ENCODE measurements around the gene DCHS1.

GRCh38 chr11:6588018-6588417 is 67.6 kb downstream of the DCHS1 start:
- TF ChIP-seq POLR2A (IDR thresholded peaks at IDR 0.05) (no peak), POLR2AphosphoS5 (IDR thresholded peaks at IDR 0.05) (no peak)
- TF ChIP-seq, protein P1, sequence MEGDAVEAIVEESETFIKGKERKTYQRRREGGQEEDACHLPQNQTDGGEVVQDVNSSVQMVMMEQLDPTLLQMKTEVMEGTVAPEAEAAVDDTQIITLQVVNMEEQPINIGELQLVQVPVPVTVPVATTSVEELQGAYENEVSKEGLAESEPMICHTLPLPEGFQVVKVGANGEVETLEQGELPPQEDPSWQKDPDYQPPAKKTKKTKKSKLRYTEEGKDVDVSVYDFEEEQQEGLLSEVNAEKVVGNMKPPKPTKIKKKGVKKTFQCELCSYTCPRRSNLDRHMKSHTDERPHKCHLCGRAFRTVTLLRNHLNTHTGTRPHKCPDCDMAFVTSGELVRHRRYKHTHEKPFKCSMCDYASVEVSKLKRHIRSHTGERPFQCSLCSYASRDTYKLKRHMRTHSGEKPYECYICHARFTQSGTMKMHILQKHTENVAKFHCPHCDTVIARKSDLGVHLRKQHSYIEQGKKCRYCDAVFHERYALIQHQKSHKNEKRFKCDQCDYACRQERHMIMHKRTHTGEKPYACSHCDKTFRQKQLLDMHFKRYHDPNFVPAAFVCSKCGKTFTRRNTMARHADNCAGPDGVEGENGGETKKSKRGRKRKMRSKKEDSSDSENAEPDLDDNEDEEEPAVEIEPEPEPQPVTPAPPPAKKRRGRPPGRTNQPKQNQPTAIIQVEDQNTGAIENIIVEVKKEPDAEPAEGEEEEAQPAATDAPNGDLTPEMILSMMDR (IDR thresholded peaks at IDR 0.05 in 8 of 11, conservative IDR thresholded peaks at IDR 0.05 in 3 of 11): no peak

Data from spleen (tissue), 7 donors.